Bone marrow (tissue), 2 donors: ENCODE measurements around the gene APH1B.

Experiments used
- DNase-seq, 2 donors: peaks; one replicate each; lab custom pipeline; 2025; lab: John Stamatoyannopoulos, UW

Gene APH1B

DNA sequence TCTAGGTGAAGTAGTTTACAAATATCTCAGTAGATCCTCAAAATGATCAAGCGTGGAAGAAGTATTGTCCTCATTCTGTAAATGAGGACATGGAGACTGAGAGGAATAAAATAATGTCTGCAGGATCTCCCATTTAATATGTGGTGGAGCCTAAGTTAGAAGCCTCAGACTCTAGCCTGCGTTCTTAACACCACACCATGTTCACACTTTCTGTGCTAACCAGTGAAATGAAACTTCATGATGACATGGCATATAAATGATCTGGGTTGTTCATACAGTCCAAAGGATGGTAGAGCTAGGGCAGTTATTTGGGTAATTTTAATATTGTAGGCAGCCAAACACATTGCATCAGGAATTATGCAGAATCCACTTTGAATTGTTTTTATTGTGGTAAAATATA is 25.1 kb upstream of the APH1B start:
- no peak for DNase-seq

DNA sequence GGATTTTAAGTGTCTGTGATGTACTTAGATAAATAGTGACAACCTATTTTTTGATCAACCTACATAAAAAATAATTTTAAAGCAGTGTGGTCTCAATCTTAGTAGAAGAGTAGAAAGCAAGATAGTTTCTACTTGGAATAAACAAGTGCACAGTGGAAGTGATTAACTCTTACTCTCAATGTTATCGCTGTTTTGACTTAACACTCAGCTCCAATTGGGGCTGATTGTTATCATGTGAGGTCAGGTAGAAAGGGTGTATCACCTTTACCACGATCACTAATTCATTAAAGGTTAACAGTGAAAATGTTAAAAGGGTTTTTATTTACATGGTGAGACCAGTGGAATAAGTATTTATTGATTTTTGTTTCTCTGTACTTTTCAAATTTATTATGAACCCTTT is 22.4 kb upstream of the APH1B start:
- no peak for DNase-seq

DNA sequence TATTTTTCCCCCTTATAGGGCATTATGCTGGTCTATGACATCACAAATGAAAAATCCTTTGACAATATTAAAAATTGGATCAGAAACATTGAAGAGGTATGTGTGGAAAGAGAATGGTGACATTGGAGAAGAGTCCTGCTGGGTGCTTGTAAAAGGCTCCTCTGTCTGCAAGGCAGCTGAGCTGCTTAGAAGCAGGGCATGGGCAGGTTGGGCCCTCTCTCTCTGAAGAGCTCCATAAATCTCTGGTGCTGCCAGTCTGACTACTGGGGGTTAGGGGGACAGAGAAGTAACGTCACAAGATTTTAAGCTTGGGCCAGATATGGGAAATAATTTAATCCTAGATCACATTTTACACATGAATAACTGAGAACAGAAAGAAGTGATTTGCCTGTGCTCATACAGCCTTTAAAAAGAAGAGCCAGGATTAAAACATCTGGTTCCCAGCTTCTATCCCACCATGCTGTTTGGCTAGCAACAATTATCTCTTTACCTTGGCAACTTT is 21.9 kb upstream of the APH1B start:
- no peak for DNase-seq

DNA sequence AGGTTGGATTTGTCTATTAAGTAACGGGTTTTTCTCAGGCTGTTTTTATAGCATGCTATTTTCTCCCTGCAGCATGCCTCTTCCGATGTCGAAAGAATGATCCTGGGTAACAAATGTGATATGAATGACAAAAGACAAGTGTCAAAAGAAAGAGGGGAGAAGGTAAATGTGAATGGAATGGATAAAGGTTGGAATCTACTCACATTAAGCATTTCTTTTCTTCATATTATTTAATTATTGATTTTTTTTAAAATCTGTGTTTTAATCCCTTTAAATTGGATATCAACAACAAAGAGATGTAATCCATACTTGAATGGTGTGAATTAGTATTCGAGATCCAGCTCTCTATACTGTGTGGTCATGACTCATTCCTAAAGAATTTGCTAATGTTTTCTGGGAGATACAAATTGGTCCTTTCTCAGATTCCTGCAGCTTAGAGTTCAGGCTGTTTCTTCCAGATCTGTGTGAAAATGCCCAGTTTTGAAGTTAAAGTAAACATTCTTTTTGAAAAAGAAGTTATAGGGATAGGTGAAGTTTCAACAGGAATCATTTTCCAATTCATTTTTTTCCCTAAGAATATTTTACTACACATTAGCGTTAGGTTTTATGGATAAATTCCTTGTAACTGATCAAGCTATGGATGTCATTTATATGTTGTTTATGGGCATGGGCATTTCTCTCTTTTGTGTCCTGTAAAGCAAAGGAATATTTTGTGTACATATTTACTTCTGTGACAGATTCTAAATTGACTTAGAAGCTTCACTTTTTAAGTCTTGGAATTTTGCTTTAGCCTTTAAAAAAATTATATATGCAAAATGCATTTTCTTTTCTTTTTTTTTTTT is 20.8 kb upstream of the APH1B start:
- DNase-seq, result no peak

DNA sequence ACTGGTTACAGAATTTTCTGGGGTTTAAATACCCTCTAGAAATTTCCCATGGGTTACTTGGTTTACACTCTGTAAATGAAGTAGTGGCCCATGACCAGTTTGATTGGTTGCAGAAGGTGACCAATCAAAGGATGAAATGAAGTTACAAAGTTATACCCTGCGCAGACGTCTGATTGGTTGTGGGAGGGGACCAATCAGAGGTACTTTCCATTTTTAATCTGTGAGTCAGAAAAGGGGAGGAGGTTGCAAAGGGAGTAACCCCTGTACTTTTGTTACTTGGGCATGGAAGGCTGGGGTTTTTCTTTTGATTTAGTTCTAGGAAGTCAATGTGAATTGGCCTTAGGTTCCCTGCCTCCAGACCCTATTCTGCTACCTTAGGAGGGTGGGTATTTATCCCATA is 18.7 kb upstream of the APH1B start:
- no peak for DNase-seq

DNA sequence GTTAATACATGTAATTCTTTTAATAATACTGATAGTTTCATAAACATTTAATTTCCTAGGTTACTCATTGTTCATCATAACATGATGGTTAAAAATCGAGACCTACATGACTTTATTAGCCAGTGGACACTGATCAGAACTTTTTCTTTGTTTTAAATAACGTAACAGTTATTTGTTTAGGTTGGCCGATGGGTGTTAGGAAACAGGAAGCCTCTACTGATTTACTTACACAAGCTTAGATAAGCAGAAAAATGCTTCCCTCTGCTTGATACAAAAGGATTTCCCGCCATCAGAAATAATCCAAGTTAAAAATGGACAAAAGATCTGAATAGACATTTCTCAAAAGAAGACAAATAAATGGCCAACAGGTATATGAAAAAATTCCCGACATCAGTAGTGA is 16.6 kb upstream of the APH1B start:
- DNase-seq, result no peak

DNA sequence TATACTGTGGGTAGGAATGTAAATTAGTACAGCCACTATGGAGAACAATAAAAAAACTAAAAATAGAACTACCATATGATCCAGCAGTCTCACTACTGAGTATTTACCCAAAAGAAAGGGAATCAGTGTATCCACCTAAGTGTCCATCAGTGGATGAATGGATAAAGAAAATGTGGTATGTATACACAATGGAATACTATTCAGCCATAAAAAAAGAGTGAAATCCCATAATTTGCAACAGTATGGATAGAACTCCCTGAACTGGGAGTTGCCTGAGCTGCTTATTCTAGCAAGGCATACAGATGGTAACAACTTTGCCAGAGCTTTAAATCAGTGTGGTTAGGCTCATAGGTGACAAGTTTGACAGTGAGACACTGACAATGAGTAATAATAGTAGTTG is 16.1 kb upstream of the APH1B start:
- DNase-seq, result no peak

DNA sequence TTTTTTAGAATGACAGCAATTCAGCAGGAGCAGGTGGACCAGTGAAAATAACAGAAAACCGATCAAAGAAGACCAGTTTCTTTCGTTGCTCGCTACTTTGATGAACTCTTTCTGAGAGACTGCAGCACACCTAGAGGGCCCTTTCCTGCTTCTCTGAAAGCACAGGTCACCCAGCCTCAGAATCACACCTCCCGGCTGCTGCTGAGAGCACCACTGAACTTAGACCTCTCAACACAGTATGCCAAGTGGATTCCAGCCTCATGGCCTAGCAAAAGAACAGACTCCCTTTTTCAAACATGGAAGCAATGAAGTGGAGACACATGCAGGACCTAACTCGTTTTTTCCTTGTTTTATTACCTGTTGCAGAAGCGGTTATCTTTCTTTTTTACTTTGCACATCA is 13.9 kb upstream of the APH1B start:
- no peak for DNase-seq

DNA sequence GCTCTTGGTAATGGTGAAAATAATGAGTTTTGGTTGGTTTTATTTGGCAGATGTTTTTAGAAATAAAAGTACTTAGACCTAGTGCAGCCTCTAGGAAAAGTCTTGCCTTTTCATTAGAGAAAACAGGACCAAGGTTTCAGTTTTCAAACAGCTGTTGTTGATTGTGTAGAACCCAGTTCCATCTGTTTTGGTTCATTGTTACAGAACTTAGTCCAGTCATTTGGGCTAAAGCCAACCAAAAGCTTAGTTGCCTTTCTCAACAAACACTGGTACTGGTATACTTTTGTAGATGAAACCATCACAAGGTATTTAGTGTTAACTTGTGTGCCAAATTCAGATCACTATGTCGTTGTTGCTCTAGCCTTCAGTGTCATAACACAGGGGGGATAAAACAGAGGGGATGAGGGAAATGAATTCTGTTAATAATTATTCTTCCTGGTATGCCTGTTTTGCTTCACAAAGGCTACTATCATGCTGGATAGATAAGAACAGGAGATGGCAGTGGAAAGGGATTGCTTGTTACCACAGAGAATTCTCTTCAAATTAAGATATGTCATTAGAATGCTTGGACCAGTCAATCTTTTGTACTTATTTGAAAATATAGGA is 12.6 kb upstream of the APH1B start:
- no peak for DNase-seq

DNA sequence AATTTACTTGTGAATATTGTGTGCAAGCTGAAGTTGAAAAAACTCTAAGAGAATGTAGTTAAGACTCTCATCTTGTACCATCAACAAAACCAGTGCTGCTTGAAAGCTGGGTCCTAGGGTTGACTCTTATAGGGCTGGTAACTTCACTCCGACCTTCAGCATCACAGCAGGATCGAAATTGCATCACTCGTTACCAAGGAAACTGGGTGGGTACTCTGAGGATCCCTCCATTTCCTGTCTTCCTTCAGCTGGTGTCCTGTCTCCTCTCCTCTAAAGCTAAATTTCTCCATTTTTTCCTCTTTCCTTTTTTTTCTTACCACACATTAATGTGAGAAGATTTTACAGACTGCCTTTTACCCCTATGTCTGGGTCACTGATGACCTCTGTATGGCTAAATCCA is 3.0 kb upstream of the APH1B start:
- DNase-seq, result no peak

DNA sequence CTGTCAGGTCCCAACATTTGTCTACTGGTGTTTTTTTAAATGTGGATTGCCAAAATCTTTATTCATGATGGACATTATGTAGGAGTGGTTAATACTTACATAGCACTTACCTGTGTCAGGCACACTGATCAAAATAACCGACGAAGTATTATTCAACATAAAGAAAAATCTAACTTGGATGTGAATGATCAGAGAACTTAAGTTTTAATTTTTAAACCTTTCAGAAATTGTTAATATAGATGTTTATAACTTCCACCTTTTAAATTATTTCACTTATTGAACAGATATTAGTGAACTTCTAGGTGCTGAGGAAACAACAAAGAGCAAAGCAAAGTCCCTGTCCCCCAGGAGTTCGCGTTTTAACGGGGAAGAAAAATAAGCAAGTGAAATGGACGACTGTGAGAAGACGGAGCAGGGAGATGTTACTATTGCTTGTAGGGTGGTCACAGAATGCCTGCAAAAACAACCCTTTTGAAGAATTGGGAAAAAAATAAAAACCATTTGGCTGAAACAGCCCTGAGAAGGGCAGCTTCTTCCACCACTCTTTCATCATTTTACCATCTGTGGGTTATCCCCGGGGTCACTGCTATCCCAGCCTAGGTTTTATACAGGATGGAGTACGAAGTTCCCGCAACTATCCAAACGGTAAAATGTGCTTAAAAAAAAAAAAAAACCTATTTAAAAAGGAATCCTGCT is 915 bp upstream of the APH1B start:
- no peak for DNase-seq

DNA sequence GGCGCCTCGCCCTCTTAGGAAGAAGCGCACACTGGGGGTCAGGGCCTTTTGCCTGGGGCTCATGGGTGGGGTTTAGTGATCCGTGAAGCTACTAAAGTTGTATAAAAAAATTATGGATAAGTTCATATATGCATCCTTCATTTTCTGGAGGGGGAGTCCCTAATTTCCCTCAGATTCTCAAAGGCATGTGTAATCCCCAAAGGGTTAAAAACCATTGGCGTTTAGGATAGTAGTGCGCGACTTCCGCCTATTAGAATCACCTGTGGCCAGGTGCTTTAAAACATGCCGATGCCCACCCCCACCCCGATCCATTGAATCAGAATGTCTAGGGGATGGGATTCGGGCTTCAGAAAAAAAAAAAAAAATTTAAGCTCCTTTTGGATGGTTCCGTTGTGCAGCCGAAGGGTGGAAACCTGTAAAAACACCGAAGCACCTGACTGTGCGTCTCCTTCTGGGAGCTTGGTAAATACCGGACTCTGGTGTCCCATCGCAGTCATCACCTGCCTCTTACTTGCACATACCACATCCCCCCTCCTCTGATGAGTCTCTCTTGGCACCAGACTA is 570 bp downstream of the APH1B start:
- DNase-seq, result no peak

DNA sequence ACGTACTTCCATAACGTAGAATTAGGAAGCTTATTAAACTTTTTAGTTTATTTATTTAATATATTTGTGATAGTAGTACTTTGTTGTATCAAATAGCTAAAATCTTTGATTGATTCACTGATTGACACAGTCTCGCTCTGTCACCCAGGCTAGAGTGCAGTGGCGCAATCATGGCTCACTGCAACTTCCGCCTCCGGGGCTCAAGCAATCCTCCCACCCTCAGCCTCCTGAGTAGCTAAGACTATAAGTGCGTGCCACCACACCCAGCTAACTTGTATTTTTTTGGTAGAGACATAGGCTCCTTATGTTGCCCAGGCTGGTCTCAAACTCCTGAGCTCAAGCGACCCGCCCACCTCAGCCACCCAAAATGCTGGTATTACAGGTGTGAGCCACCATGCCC is 5.7 kb downstream of the APH1B start:
- peak in 1 of 2 donors; percentile 18 for DNase-seq

DNA sequence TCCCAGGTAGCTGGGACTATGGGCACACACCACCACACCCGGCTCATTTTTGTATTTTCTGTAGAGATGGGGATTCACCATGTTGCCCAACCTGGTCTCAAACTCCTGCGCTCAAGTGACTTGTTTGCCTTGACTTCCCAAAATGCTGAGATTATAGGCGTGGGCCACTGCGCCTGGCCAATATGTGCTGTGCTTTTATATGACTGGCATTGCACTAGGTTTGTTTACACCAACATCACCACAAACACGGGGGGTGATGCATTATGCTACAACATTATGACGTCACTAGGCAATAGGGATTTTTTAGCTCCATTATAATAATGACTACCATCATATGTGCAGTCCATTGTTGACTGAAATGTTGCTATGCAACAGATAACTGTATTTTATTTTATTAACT is 6.9 kb downstream of the APH1B start:
- DNase-seq, result no peak

DNA sequence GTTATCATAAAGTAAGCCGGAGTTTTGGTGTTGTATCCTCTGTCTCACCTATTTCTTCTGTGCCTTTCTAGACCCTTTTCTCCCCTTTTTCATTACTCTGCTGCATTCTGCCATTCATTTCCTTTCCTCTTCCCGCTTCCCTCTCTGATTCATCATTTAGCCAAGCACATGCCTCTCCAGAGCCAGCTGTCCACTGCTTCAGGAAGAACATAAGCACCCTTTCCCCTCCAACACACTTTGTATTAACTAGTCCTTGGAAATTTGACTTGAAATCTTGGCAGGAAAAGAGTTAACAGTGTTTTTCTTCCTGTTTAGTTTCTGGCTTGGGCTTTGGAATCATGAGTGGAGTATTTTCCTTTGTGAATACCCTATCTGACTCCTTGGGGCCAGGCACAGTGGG is 9.7 kb downstream of the APH1B start:
- DNase-seq, result no peak

DNA sequence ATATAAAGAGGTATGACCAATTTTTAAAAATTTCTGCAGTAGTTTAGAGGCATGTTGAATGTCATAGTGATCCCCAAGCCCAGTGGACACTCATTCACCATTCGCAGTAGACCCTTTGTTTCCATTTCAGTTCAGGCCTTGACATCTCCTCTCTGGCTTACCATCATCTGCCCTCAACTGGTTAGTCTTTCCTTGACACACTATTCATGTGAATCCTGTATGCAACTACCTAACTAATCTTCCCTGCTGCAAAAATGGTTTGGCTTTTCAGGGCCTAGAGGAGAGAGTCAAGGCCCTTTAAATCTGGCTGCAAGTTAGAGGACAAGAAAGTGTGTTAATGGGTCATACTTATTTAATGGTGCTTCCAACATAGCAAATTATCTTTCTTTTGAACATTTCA is 10.9 kb downstream of the APH1B start:
- DNase-seq, result no peak

DNA sequence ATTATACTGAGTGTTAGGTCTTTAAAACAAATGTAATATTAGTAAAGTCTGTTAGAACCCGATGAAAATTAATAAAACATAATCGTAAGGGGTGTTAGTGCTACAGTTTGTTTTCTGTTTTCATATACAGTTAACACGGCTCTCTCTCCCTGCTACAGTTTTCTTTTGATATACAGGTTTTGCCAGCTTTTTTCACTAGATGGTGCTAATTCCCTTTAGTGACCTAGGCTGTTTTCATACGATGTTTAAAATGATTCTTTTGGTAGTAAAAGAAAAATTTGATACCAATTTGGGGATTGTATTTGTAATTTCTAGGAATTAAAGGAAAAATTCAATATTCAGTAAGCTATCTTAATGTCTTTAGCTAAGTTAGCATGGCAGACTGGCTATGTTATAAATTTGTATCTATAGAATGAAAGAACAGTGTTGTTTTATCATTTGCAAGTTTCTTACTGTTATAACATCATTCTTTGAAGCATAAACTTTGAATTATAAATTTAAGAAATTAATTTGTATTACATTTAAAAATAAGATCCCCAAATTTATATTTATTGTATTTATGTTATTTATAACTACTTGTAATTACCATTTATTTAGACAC is 11.5 kb downstream of the APH1B start:
- DNase-seq, result peak in 1 of 2 donors; percentile 59

DNA sequence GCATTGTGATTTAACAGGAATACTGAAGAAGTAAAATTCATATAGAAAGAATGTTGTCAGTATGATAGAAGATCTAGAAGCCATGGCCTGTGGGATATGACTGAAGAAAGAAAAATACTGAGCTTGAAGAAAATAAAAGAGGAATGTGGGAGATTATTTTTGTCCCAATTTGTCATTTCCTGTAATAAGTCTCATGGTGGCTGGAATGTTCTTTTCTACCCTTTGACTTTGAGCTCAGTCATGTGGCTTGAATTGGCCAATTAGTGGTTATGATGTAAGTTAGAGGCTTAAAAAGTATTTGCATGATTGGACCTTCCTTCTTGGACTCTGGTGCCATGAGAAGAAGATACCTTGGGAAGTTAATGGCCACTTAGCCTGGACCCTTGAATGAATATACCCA is 14.1 kb downstream of the APH1B start:
- no peak for DNase-seq

DNA sequence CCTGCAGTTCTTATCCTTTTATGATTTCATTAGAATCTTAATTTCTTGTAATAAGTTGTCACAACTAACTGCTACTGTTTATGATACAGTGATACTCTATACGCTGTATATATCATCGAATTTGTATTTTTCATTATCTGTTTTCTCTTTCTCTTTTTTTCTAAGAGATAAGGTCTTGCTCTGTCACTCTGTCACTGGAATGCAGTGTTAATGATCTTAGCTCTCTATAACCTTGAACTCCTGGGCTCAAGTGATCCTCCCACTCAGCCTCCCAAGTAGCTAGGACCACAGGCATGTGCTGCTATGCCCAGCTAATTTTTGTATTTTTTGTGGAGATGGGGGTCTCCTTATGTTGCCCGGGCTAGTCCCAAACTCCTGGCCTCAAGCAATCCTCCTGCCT is 14.8 kb downstream of the APH1B start:
- no peak for DNase-seq

DNA sequence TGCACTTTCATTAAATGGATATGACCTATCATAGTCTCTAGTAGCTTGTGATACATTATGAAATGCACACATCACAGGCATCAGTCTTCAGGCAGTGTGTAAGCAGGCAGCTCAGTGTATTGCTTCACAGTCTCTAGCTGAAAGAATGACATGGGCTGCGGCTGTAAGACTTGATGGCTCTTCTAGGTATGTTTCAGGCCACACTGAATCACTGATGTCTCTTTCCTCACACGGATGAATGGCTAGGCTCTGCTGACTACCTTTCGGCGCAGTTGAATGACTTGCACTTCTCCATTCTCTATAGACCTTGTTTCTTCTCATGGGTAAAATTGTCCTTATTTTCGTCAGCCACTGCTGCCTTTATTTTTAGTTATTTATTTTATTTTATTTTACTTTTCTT is 15.4 kb downstream of the APH1B start:
- DNase-seq, result no peak

DNA sequence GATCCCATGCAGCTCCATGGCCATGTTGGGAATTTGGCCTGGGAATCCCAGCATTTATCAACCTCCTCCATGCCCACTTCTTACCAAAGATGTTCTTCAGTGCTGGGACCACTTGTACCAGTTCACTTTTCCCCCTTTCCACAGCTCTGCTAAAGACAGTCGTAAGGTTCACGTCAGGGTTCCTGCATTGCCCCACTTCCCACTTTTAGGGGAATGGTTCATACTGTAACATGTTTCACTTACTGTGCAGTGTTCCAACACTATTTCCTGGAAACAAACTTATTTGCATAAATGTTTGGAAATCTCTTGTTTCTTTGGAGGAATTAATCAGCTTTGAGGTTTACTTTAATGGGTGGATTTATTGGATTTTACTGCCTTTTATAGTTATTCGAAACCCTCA is 17.0 kb downstream of the APH1B start:
- DNase-seq, result no peak

DNA sequence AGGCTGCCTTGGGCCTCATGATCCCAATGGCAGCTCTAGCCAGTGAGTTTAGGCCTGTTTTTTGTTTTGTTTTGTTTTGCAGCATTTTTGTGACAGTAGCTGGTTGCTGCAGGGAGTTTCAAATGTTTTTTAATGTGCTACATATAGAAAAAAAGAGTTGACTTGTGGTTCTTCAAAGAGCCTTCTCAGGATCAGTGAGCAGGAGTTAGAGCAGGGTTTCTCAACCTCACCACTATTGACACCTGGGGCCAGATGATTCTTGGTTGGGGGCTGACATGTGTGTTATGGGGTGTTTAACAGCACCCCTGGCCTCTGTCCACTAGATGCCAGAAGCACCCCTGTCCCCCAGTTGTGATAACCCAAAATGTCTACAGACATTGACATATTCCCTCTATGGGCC is 17.9 kb downstream of the APH1B start:
- DNase-seq, result no peak
